HepG2 (cell line): Measurements from ENCODE around the gene GPX2. TPM values are rescaled to one million over a fixed set of nuclear protein-coding genes. Genes with fewer than 3 reads are reported as not detected.

Source experiments
- BORCS8-MEF2B ChIP-seq: sonication (generic); formaldehyde crosslinking; IDR thresholded peaks from 2 replicates; pipeline ENCODE4 v1.8.0; 2022; ENCODE audit warnings: mild to moderate bottlenecking, missing genetic modification reagents
- CBX2 ChIP-seq, 2 experiments: fragments of 200-600 bp in 1 of 2; sonication (generic); formaldehyde crosslinking in 1 of 2; IDR thresholded peaks; 2 replicates each; pipeline versions ENCODE4 v1.7.0 to v1.8.1; 2018 to 2022; ENCODE audit warnings: low read depth in 2 of 2, low read length in 1 of 2, mild to moderate bottlenecking in 1 of 2, missing genetic modification reagents in 1 of 2
- ETV5 ChIP-seq: IDR thresholded peaks from 2 replicates; pipeline ENCODE4 v1.6.1; 2018; ENCODE audit warnings: missing biosample characterization, missing genetic modification reagents, inconsistent platforms, borderline replicate concordance
- FOXP1 ChIP-seq, 2 experiments: fragments of 450-650 bp in 1 of 2; IDR thresholded peaks; 2 replicates each; pipeline ENCODE4 v1.6.1; 2017 to 2018; ENCODE audit warnings: antibody characterized with exemption in 1 of 2
- GLMP ChIP-seq: sonication (generic); formaldehyde crosslinking; IDR thresholded peaks from 2 replicates; pipeline ENCODE4 v1.9.0; 2021; ENCODE audit warnings: missing genetic modification reagents, mild to moderate bottlenecking, borderline replicate concordance
- HES4 ChIP-seq: sonication (generic); formaldehyde crosslinking; IDR thresholded peaks from 2 replicates; pipeline ENCODE4 v1.9.0; 2021; ENCODE audit warnings: mild to moderate bottlenecking, missing genetic modification reagents, borderline replicate concordance
- HNF1B ChIP-seq: sonication (generic); formaldehyde crosslinking; IDR thresholded peaks from 2 replicates; pipeline ENCODE4 v1.5.1; 2020; ENCODE audit warnings: mild to moderate bottlenecking, moderate library complexity, missing genetic modification reagents
- JARID2 ChIP-seq: sonication (generic); formaldehyde crosslinking; IDR thresholded peaks from 2 replicates; pipeline ENCODE4 v1.8.1; 2023; ENCODE audit warnings: missing genetic modification reagents, inconsistent platforms; ENCODE audit not compliant: insufficient replicate concordance
- JDP2 ChIP-seq: sonication (generic); formaldehyde crosslinking; IDR thresholded peaks from 2 replicates; pipeline ENCODE4 v1.8.1; 2022; ENCODE audit warnings: missing genetic modification reagents, borderline replicate concordance
- KDM5A ChIP-seq: fragments of 200-600 bp; sonication (generic); IDR thresholded peaks from 2 replicates; pipeline ENCODE4 v1.7.0; 2018; ENCODE audit warnings: antibody characterized with exemption, mild to moderate bottlenecking, low read length, borderline replicate concordance
- MAFK ChIP-seq, 2 experiments: IDR thresholded peaks in 1 of 2; conservative IDR thresholded peaks in 1 of 2; 2 replicates each; pipeline ENCODE4 v1.6.1; 2011; ENCODE audit warnings: improper control_type of control experiment in 2 of 2, low read length in 2 of 2
- PITX1 ChIP-seq: sonication (generic); formaldehyde crosslinking; IDR thresholded peaks from 2 replicates; pipeline ENCODE4 v1.5.1; 2020; ENCODE audit warnings: mild to moderate bottlenecking, missing genetic modification reagents
- SETDB1 ChIP-seq: sonication (generic); formaldehyde crosslinking; IDR thresholded peaks from 2 replicates; pipeline ENCODE4 v1.5.1; 2020; ENCODE audit warnings: missing genetic modification reagents, mild to moderate bottlenecking, borderline replicate concordance
- SKI ChIP-seq: fragments of 450-650 bp; IDR thresholded peaks from one replicate; pipeline ENCODE4 v1.6.1; 2018; ENCODE audit warnings: mild to moderate bottlenecking; ENCODE audit not compliant: partially characterized antibody
- SMAD3 ChIP-seq: sonication (generic); formaldehyde crosslinking; IDR thresholded peaks from 2 replicates; pipeline ENCODE4 v1.4.0; 2020; ENCODE audit warnings: missing genetic modification reagents
- USF2 ChIP-seq, 2 experiments: sonication (generic) in 1 of 2; formaldehyde crosslinking in 1 of 2; IDR thresholded peaks; 2 replicates each; pipeline versions ENCODE4 v1.5.1 to v1.6.1; 2011 to 2020; ENCODE audit warnings: borderline replicate concordance in 1 of 2, low read depth in 1 of 2, low read length in 1 of 2, mild to moderate bottlenecking in 1 of 2, missing genetic modification reagents in 1 of 2, moderate library complexity in 1 of 2
- XRCC5 ChIP-seq: fragments of 200-400 bp; formaldehyde crosslinking; optimal IDR thresholded peaks from 2 replicates; pipeline ENCODE3; 2017; ENCODE audit warnings: mild to moderate bottlenecking, low read length
- ZEB1 ChIP-seq: IDR thresholded peaks from 2 replicates; pipeline ENCODE4 v1.6.1; 2012; ENCODE audit warnings: mild to moderate bottlenecking, low read depth, inconsistent platforms; ENCODE audit not compliant: insufficient replicate concordance
- ZNF263 ChIP-seq: sonication (generic); formaldehyde crosslinking; IDR thresholded peaks from 2 replicates; pipeline ENCODE4 v1.4.0; 2020; ENCODE audit warnings: missing genetic modification reagents
- ZNF513 ChIP-seq: sonication (generic); formaldehyde crosslinking; conservative IDR thresholded peaks from 2 replicates; pipeline ENCODE4 v1.5.0; 2020; ENCODE audit warnings: missing genetic modification reagents
- ZNF572 ChIP-seq: sonication (generic); formaldehyde crosslinking; IDR thresholded peaks from 2 replicates; pipeline ENCODE4 v1.5.1; 2020; ENCODE audit warnings: mild to moderate bottlenecking, missing genetic modification reagents
- ZNF607 ChIP-seq: sonication (generic); formaldehyde crosslinking; IDR thresholded peaks from 2 replicates; pipeline ENCODE4 v1.5.1; 2020; ENCODE audit warnings: missing genetic modification reagents, mild to moderate bottlenecking, borderline replicate concordance
- polyA plus RNA-seq, 8 experiments: library from polyadenylated mRNA; depleted of rRNA in 3 of 8; stranded (reverse) in 7 of 8; unstranded in 1 of 8; fragments of >200 nt; fragmentation: Illumina TruSeq in 4 of 8; extraction: Trizol in 4 of 8; gene quantifications; 2 replicates each; pipeline versions ENCODE4 v1.2.1 to v1.2.3, GENCODE V29; 2011 to 2016; ENCODE audit warnings: low read depth in 4 of 8, missing spikeins in 1 of 8, mixed read lengths in 1 of 8; ENCODE audit not compliant: insufficient read depth in 1 of 8
- total RNA-seq, 5 experiments: library from RNA; depleted of rRNA; stranded (reverse); fragments of >200 nt; fragmentation: Illumina TruSeq; extraction: Trizol; gene quantifications; 2 replicates each; pipeline ENCODE4 v1.2.3, GENCODE V29; 2016; ENCODE audit warnings: low read depth in 1 of 5

GPX2 gene
- total and polyA plus RNA-seq, 2 of the 13 experiments (the other 11 are each of a cell fraction or from before 2014, with no cell fraction given), result 526 to 674 TPM

GRCh38 chr14:64947710-64948611 is 5.4 kb upstream of the GPX2 start (continued):
- TF ChIP-seq ZNF572 (CRISPR knock-in tag), result no peak
- TF ChIP-seq BORCS8-MEF2B (CRISPR knock-in tag), result no peak
- no peak for TF ChIP-seq GLMP (CRISPR knock-in tag)
- 0 out of 2 replicates have a peak, but pooled peaks have one; percentile 68 for TF ChIP-seq HES4 (CRISPR knock-in tag)
- no peak for TF ChIP-seq JARID2
- no peak for TF ChIP-seq SETDB1 (CRISPR knock-in tag)
- peak; percentile 67; the same call in 1 of the 2 replicates for TF ChIP-seq HNF1B (CRISPR knock-in tag)
- TF ChIP-seq SMAD3 (CRISPR knock-in tag), result no peak
- no peak for TF ChIP-seq KDM5A
- no peak for TF ChIP-seq ZEB1
- TF ChIP-seq SKI, result peak; percentile 58
- no peak for TF ChIP-seq FOXP1 (IDR thresholded peaks at IDR 0.05)
- TF ChIP-seq FOXP1 (CRISPR knock-in tag; IDR thresholded peaks at IDR 0.05), result no peak
- TF ChIP-seq CBX2 (IDR thresholded peaks at IDR 0.05; ENCODE audit: low read depth, low read length), result no peak
- TF ChIP-seq CBX2 (CRISPR knock-in tag; IDR thresholded peaks at IDR 0.05; ENCODE audit: low read depth), result no peak
- TF ChIP-seq USF2 (IDR thresholded peaks at IDR 0.05; ENCODE audit: low read depth, low read length), result no peak
- TF ChIP-seq USF2 (CRISPR knock-in tag; IDR thresholded peaks at IDR 0.05; ENCODE audit: borderline replicate concordance), result no peak
- TF ChIP-seq ETV5 (CRISPR knock-in tag), result no peak
- TF ChIP-seq MAFK (conservative IDR thresholded peaks at IDR 0.05 in 1 of 2, IDR thresholded peaks at IDR 0.05 in 1 of 2; ENCODE audit: low read length in 2 of 2), result no peak
- TF ChIP-seq JDP2 (CRISPR knock-in tag), result no peak
- no peak for TF ChIP-seq PITX1 (CRISPR knock-in tag)
- TF ChIP-seq ZNF513, result no peak
- peak; percentile 47 for TF ChIP-seq ZNF263
- no peak for TF ChIP-seq XRCC5
- TF ChIP-seq ZNF607 (CRISPR knock-in tag), result no peak
